ENCODE measurements around the gene IQCE.

DNA sequence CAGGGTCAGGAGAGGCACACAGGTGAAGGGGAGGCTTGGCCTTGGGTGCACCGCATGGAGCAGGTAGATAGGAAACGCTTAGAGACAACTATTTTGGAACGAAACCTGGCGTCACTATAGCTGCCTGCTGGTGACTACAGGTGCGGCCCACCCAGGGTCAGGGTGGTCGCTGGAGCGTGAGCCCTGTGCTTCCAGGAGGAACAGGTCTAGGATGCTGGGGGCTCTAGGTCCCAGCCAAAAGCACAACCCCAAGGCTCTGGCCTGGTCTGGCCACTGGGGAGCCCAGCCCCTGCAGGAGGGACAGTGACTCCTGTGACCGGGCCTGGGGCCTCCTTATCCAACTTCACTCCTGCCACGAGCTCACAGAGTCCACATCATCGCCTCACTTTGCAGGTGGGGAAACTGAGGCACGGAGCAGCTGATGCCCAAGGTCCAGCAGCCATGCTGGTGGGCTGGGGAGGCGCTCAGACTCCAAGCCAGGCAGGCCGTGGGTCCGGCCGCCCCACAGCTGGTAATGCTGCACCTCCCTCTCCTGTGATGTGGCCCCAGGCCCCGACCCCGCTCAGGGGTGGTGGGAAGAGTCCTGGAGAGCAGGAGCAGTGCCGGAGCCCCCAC lies 30.2 kb upstream of the IQCE start:
- TF ChIP-seq, protein P1, sequence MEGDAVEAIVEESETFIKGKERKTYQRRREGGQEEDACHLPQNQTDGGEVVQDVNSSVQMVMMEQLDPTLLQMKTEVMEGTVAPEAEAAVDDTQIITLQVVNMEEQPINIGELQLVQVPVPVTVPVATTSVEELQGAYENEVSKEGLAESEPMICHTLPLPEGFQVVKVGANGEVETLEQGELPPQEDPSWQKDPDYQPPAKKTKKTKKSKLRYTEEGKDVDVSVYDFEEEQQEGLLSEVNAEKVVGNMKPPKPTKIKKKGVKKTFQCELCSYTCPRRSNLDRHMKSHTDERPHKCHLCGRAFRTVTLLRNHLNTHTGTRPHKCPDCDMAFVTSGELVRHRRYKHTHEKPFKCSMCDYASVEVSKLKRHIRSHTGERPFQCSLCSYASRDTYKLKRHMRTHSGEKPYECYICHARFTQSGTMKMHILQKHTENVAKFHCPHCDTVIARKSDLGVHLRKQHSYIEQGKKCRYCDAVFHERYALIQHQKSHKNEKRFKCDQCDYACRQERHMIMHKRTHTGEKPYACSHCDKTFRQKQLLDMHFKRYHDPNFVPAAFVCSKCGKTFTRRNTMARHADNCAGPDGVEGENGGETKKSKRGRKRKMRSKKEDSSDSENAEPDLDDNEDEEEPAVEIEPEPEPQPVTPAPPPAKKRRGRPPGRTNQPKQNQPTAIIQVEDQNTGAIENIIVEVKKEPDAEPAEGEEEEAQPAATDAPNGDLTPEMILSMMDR (IDR thresholded peaks at IDR 0.05), result no peak
- TF ChIP-seq POLR2A (IDR thresholded peaks at IDR 0.05), result no peak
- TF ChIP-seq EP300 (IDR thresholded peaks at IDR 0.05), result no peak

Data from ovary (tissue), 3 donors.